Calu3 (cell line): Measurements from ENCODE around the gene RIOX2. TPM values are rescaled to one million over a fixed set of nuclear protein-coding genes. Genes with fewer than 3 reads are reported as not detected.

Source experiments
- BruUV-seq: library from RNA; stranded (reverse); fragments of 400-500 nt; replicated peaks from 2 replicates; lab custom pipeline; 2021; lab: Mats Ljungman, UMichigan
- CTCF ChIA-PET: fragments of 300-600 bp; sonication (Branson Sonifier 250); formaldehyde crosslinking; loops from one replicate; lab custom pipeline; 2022; ENCODE audit warnings: antibody characterized with exemption; lab: Charles Lee
- DNase-seq: peaks from one replicate; pipeline ENCODE4 v3.0.0; 2022
- H3K27ac Mint-ChIP-seq: one replicate; pipeline ENCODE4 v1.8.0; 2022; ENCODE audit warnings: mixed read lengths; ENCODE audit not compliant: unreplicated experiment
- H3K27me3 Mint-ChIP-seq: one replicate; pipeline ENCODE4 v1.8.0; 2022; ENCODE audit warnings: mixed read lengths; ENCODE audit not compliant: unreplicated experiment
- H3K36me3 Mint-ChIP-seq: one replicate; pipeline ENCODE4 v1.8.0; 2022; ENCODE audit warnings: mild to moderate bottlenecking, moderate library complexity, mixed read lengths; ENCODE audit not compliant: insufficient read depth, unreplicated experiment
- H3K4me1 Mint-ChIP-seq: one replicate; pipeline ENCODE4 v1.8.0; 2022; ENCODE audit warnings: mild to moderate bottlenecking, low read depth, mixed read lengths; ENCODE audit not compliant: unreplicated experiment
- H3K4me3 Mint-ChIP-seq: one replicate; pipeline ENCODE4 v1.8.0; 2022; ENCODE audit warnings: mild to moderate bottlenecking, low read depth, moderate library complexity, mixed read lengths; ENCODE audit not compliant: unreplicated experiment
- H3K9me3 Mint-ChIP-seq: one replicate; pipeline ENCODE4 v1.8.0; 2022; ENCODE audit warnings: low read depth, mixed read lengths; ENCODE audit not compliant: unreplicated experiment
- CTCF ChIP-seq: fragments of 200-600 bp; IDR thresholded peaks from one replicate; pipeline ENCODE4 v1.8.0; 2022; ENCODE audit warnings: antibody characterized with exemption; ENCODE audit not compliant: unreplicated experiment
- intact Hi-C: fragments of 100-400 bp; cut with micrococcal nuclease; formaldehyde crosslinking; loops from one replicate; pipeline ENCODE4 v1.10.0; 2022; ENCODE audit not compliant: unreplicated experiment
- total RNA-seq: library from RNA; stranded (reverse); gene quantifications from 2 replicates; pipeline ENCODE4 v1.2.3, GENCODE V29; 2022

The RIOX2 gene
- total RNA-seq, 1 experiment from 2014 or later: 32.1 TPM

- no peaks in the 10 kb centered on the region for H3K9me3 Mint-ChIP-seq
- H3K27me3 Mint-ChIP-seq: no peaks in the 10 kb centered on the region
- no peaks in the 10 kb centered on the region for H3K36me3 Mint-ChIP-seq
- no peak overlapping the region for H3K27ac Mint-ChIP-seq
- BruUV-seq: no TSS peak
- intact Hi-C loops: no loop called here
- TF ChIP-seq CTCF: no peak
- H3K4me3 Mint-ChIP-seq: no peak overlapping the region
- CTCF ChIA-PET: no interaction called here
- no peak for DNase-seq
- H3K4me1 Mint-ChIP-seq: peaks cover 14% of the 10 kb centered on the region
These were observed 13.4 kb downstream of the RIOX2 start for GRCh38 chr3:97958796-97959195.

GRCh38 chr3:97958396-97958795, 13.8 kb downstream of the RIOX2 start:
- BruUV-seq: no TSS peak
- H3K4me1 Mint-ChIP-seq: peaks cover 14% of the 10 kb centered on the region
- no peak overlapping the region for H3K27ac Mint-ChIP-seq
- H3K36me3 Mint-ChIP-seq: no peaks in the 10 kb centered on the region
- intact Hi-C loops: no loop called here
- TF ChIP-seq CTCF: no peak
- H3K4me3 Mint-ChIP-seq: no peak overlapping the region
- no peak for DNase-seq
- no peaks in the 10 kb centered on the region for H3K9me3 Mint-ChIP-seq
- CTCF ChIA-PET: no interaction called here
- H3K27me3 Mint-ChIP-seq: no peaks in the 10 kb centered on the region

- TF ChIP-seq CTCF: no peak
- H3K36me3 Mint-ChIP-seq: no peaks in the 10 kb centered on the region
- H3K27ac Mint-ChIP-seq: no peak overlapping the region
These were observed 14.5 kb downstream of the RIOX2 start for GRCh38 chr3:97957617-97958311.

GRCh38 chr3:97956051-97956450, 16.2 kb downstream of the RIOX2 start:
- TF ChIP-seq CTCF: no peak
- no peaks in the 10 kb centered on the region for H3K27me3 Mint-ChIP-seq
- BruUV-seq: no TSS peak
- no peaks in the 10 kb centered on the region for H3K4me1 Mint-ChIP-seq
- intact Hi-C loops: no loop called here
- no peaks in the 10 kb centered on the region for H3K36me3 Mint-ChIP-seq
- H3K27ac Mint-ChIP-seq: no peak overlapping the region
- CTCF ChIA-PET: no interaction called here
- no peak overlapping the region for H3K4me3 Mint-ChIP-seq
- no peak for DNase-seq
- H3K9me3 Mint-ChIP-seq: no peaks in the 10 kb centered on the region

More at GRCh38 chr3:97957617-97958311, 14.5 kb downstream of the RIOX2 start:
- no peak for DNase-seq
- no peak overlapping the region for H3K4me3 Mint-ChIP-seq
- intact Hi-C loops: no loop called here
- no peaks in the 10 kb centered on the region for H3K9me3 Mint-ChIP-seq
- CTCF ChIA-PET: no interaction called here
- no peaks in the 10 kb centered on the region for H3K27me3 Mint-ChIP-seq
- peaks cover 14% of the 10 kb centered on the region for H3K4me1 Mint-ChIP-seq
- no TSS peak for BruUV-seq
